Glomerular visceral epithelial cell (primary cell): ENCODE results near the gene GMCL2.

Experiments used
- DNase-seq: peaks from one replicate; pipeline ENCODE4 v3.0.0-alpha.2; 2016; ENCODE audit errors: extremely low spot score

Gene GMCL2

DNA sequence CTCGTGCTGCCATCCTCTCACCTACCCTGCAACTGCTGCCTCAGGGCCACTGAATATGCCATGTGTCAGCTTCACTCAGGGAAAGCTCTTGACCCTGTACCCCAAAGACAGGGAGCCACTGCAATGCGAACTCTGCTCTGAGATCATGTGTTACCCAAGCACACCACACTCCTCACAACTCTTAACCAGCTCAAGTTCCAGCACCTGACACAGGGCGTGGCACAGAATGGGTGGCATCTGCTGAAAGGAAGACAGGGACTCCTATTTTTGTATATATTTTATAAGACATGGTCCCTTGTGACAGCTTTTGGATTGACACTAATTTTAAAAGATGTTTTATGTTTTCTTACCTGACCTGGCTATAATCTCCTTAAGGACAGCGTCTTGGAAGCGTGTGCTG, 34.7 kb upstream of the GMCL2 start:
- DNase-seq, result no peak

DNA sequence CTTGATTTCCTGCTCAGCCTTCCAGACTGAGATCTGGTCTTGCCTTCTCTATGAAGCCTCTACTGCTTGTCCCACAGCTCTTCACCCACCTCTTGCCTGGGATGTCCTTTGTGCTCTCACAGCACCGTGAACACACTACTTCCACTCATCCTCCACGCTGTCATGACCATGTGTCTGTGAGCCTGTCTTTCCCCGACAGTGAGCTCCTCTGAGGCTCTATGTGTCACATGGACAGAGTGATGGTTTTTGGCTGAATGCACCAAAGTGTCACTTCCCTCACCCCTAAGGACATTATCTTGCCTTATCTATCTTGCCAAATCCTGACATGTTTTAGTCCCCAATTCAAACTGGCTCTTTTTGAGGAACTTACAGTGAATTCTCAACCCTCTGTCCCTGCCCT, 34.1 kb upstream of the GMCL2 start:
- DNase-seq, result no peak

DNA sequence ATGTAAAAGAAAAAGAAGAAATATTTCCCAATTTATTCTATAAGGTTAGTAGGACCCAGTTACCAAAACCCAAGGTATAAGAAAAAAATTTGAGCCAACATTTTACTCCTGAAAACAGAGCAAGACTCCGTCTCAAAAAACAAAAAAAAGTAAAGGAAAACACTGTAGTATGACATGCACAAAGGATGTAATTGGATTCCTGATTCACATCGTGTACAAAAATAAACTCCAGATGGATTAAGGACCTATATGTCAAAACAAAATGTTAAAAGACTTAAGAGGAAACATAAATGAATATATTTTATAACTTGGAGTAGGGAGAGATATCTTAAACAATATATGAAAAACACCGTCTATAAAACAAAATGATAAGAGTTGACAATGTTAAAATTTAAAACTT, 31.7 kb upstream of the GMCL2 start:
- no peak for DNase-seq

DNA sequence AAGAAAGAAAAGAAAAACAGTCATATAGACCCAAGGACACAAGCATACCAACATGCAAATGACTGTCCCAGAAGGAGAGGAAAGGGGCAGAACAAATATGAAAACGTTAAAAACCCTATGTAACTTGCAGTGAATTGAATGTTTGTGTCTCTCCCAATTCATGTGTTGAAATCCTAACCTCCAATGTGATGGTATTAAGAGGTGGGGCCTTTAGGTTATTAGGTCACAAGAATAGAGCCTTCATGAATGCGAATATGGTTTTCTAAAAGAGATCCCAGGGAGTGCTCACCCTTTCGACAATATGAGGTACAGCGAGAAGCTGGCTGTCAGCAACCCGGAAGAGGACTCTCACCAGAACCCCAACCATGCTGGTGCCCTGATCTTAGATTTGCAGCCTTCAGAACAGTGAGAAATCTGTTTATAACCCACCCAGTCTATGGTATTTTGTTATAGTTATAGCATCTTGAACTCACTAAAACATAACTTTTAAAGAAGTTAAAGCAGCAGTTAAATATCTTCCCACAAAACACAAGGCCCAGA, 31.1 kb upstream of the GMCL2 start:
- no peak for DNase-seq

DNA sequence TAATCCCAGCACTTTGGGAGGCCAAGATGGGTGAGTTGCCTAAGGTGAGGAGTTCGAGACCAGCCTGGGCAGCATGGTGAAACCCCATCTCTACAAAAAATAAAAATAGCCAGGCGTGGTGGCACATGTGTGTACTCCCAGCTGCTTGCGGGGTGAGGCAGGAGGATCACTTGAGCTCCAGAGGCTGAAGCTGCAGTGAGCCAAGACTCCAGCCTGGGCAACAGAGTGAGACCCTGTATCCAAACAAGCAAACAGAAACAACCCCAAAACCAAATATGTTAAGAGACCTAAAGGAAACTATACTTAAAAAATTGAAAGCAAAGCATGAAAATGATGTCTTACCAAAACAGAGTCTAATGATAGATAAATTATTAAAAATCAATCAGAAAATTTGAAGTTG, 29.6 kb upstream of the GMCL2 start:
- DNase-seq, result no peak

DNA sequence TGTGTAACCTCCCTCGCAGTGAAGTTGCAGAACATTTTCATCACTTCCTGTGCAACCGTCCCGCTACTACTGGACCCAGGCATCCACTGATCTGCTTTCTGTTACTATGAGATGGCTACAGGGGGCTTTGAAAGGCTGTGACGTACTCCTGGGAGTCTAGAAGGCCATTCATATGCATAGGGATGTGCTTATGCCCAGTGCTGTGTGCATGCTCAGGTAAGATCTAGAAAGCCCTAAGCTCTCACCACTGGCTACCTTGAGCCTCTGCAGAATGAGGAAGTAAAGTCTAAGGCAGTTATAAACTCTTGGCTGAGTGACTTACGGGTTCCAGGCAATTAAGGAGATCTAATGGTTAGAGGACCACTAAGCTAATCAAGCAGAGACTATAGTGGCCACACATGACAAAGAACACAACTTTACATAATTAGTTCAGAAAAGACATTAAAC, 28.9 kb upstream of the GMCL2 start:
- DNase-seq, result no peak

DNA sequence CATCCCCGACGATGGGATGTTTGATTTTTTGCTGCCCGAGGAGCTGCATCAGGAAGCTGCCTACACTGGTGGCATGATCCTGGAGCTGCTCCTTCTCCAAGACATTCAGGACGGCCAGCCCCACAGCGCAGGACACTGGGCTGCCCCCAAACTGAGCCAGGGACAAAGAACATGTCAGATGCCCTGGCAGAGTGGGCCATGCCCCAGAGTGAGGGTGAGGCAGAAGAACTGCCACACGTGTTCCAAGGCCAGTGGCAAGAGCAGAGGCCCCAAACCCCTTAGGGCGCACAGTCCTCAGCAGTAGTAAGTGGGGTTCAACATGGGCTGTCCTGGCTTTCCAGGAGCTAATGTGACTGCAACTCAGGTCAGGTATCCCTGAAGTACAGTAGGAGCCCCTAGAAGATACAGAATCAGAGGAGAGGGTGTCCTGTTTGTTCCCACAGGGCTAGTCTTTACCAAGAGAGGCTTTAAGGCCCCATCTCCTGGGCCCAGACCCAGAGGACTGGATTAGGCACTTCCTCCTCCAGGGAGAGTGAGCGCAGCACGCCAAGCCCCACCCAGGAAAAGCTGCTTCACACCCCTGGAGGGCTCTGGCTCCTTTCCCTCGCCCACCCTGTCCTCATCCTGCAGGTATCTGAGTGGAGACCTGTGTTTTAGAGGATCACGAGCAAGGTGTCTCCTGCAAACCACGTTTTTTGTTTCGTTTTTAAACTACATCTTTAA, 28.3 kb upstream of the GMCL2 start:
- DNase-seq, result no peak

DNA sequence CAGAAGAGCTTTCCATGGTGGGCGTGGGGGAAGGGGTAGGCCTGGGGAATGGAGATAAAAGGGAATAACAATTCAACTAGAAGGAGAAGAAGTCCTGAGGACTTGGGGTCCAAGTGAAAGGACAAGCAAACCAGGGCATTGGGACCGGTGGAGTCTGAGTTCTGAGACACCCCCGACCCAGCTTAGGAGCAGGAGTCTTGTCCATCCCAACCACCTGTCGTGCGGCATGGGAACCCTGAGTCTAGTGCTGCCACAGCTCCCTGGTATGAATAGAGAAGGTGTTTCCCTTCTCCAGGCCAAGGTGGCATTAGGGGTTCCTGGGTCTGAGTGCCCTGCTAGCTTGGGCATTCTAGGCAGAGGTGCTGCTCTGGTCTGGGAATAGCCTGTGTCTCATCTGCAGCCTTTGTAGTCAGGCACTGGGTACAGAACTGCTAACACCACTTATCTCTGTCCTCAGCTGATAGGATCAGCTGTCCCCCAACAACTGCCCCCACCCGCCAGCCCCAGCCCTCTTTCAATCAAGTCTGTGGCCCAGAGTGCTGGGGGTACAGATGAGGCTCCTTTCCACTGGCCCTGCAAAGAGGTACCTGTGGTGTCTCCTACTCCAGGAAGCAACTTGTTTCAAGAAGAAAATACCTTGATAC, 27.1 kb upstream of the GMCL2 start:
- no peak for DNase-seq

DNA sequence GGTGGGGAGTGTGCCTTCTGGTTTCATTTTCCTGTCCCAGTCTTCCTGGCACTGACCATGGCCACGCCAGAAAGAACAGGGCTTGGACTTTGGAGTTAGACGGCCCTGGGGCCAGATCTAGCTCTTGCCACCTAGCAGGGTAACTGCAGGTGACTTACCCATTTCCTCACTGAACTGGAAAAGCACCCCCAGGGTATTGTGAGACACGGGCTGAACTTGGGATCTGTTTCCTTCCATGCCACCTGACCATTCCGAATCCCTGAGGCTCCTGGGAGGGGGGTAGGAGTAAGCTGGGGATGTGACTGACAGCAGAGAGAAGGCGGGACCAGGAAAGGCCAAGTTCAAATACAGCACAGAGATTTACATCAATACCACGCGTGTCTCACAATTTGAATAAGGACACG, 26.6 kb upstream of the GMCL2 start:
- no peak for DNase-seq

DNA sequence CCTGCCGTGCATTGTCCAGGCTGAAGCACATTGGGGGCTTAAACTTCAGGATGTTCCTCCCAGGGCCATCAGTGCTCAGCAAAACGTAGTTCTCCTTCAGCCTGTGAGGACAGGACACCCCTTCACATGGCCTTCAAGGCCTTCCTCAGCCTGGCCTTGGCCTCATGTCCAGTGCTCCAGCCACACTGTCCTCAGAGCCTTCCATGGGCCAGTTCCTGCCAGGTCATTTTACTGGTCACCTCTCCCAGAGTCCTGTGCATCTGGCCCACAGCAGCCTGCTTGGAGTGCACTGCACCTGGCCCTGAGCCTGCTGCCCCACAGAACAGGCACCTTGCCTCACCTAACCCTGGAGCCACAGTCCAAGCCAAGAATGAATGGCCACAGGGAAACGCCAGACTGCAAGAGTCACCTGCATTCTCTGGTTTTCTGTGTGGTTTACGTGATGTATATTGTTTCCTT, 25.9 kb upstream of the GMCL2 start:
- DNase-seq, result no peak

DNA sequence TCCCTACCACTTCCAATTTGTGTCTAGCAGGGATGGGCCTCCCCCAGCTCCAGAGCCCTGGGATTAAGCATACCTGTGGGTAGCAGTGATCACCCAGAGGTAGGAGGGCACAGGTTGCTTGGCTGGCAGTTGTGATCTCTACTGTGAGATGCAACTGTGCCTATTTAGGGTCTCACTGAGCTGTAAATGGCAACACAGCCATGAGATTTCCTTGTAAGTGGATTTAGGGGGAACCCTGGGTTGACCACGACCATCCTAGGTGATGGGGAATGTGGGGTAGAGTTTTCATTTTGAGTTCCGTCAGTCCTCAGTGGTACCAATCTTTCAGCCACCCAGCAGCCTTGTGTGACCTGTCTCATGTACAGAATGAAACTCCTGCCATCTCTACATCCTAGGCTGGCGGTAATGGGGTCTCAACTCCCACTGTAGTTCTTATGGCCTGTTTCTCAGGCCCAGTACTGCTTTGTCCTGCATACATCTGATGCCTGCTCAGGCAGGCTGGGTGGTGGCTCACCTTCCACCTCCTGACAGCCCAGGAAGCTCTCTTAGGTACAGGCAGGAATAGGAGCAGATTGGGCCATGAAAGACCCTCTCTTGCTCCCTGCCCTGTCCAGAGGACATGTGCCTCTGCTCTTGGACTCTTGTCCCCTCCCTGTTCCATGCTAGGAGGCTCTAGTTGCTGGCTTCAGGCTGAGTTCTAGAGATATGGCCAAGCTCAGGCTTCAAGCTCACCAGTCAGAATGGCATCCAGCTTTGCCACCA, 25.3 kb upstream of the GMCL2 start:
- no peak for DNase-seq

DNA sequence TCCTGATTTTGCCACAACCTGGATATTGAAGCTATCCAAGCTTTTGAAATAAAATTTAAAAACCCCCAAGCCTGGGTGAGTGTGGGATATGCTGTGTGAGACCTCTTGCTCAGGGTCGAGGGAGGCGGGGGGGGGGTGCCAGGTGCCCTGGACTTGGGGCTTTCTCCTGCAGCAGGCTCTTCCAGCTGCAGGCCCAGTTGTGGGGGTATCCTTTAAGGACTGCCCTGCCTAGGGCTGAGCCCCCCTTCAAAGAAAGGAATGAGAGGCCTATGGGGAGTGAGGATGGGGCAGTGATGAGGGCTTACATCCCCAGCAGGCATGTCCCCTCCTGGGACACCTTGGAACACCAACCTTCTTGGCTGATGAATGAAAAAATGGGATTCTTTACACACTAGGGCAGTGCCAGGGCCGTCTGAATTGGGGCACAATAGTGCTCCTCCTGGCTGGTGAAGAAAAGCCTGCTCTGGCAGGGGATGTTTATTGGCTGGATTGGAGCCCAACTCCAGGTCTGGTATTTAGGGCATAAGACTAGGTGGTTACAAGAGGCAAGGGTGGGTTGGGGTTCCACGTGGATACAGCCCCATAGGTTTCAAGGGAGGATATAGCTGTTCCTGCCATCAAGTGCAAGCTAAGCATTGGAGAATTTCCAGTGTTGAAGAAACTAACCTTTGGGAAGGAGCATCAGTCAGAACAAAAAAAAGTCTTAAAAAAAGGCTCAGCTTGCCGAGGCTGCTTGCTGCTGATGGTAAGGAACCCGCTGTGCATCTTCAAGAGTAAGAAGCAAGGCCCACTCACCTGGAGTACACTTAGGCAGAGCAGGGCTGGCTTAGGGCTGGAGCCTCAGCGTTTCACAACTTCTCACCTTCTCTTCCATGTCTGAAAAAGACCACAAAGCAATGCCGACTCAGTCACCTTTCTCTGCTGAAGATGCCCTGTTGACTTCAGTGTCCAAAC, 24.2 kb upstream of the GMCL2 start:
- no peak for DNase-seq

DNA sequence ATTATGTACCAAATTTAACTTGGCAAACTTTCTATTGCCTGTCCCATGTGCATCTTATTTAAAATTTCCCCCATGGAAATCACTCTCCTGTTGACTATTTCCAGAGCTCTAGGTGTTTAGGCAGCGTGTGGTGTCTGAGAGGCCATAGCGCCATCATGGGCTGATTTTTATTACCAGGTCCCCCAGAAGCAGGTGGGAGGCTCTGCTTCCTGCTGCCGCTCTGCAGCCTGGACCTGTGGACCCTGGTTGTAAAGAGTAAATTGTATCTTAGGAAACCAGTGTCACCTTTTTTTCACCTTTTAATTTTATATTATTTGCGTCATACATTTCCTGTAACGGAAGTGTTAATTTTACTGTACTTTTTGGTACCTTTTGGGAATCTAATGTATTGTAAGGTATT, 23.5 kb upstream of the GMCL2 start:
- DNase-seq, result no peak

DNA sequence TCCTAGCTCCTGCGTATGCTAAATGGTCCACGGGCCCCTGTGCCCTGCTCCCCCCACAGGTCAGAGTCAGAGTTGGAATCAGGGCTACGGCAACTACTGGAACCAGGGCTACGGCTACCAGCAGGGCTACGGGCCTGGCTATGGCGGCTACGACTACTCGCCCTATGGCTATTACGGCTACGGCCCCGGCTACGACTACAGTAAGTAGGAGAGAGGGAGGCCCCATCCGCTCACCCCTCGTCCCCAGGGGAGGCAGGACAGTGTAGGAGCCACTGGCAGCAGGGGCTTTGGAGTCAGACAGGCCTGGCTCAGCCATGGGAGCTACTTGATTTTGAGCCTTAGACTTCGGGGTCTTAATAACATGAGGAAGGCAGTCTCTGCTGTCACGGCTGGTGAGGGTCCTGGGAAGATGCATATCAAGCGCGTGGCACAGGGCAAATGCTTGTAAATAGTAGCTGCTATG, 22.9 kb upstream of the GMCL2 start:
- no peak for DNase-seq

DNA sequence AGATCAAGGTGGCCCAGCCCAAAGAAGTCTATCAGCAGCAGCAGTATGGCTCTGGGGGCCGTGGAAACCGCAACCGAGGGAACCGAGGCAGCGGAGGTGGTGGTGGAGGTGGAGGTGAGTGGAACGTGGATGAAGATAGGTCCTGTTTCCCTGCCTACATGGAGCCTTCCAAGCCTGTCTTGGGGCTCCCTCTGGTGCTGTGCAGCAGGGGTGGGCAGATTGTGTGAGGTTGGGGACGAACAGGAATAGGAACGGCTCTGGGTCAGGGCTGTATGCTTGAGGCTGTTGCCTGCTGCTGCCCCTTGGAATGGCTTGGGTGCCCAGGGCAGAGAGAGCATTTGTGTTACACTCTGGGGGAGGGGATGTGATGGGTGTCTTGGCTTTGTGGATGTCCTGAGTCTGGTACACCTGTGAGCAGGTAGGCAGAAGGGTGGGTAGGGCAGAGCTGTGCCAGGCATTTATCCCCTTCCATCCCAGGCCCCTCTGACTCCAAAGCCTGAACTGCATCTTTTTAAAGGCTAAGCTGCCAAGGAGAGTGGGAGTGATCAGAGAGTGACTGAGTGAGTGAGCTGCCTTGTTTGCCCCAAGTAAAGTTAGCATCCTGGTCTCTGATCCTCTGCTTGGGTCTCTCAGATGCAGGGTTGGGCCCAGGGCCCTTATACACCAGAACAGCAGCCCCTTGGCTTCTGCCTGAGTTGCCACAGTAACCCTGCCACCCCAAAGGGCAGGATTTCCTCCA, 22.3 kb upstream of the GMCL2 start:
- DNase-seq, result no peak

DNA sequence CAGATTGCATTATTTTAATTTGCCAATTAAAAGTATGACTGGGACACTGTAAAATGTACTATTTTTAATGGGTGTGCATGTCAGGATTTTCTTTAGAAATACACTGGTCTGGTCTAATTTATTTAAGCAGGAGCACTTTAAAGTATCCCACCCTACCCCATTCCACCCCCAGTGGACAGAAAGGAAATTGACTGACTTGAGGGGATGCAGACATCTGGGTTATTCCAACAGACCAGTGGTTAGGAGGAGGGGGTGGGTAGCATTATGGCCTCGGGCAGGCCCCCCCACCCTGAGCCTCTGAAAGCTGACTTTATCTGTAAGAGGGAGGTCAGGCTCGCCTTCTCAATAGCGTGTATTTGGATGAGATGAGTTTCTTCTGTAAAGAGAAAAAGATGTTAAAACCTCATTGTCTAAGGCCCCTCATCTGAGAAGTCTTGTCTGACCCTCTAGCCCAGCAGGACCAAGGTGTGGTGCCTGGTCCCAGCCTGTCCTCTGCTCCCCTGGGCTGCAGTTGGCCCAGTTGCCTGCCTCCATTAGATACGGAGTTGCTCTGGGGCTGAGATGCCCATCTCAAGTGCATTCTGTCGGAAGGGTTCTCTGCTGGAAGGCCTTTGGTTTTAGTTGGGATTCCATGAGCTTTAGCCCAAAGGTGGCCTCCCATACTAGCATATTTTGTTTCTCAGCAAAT, 21.5 kb upstream of the GMCL2 start:
- no peak for DNase-seq

DNA sequence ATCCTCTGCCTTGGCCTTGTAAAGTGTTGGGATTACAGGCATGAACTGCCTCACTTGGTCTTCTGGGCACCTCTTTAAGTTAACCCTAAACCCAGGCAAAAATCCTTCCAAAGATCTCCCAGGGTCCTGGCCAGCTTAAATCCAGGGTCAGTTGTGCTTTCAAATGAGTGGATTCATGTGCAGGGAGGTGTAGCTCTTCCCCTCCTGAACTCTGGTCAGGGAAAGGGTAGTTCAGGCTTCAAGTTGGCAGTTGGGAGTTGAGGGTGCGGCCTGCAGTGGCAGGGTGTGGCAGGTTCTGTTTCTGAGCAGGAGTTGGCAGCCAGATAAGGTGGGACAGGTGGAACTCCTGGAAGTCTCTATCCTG, 20.7 kb upstream of the GMCL2 start:
- DNase-seq, result no peak

DNA sequence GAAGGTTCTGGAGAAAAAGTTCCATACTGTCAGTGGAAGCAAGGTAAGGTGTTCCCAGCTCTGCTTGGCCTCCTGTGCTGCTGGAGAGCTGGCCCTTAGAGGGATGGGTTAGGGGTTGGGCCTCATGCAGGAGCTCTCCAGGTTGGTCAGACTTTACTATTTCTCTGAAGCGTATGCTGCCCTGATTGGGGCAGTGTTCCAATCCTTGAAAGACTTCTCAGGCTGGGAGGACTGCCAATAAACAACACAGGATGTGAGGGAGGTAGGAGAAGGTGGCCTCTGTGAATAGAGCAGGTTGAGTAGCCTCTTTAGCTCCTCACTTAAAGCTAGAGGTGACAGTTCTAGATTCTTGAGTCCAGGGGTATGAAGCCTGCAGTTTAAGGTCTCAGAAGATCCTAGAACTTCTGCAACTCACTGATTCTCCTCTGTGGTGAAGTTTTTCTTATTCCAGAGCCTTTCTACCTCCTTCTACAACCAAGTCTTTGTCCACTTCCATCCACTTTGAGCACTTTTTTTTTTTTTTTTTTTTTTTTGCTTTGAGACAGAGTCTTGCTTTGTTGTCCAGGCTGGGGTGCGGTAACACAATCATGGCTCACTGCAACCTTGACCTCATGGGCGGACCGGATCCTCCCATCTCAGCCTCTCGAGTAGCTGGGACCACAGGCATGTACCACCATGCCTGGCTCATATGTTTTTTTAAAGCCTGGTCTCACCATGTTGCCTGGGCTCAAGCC, 20.2 kb upstream of the GMCL2 start:
- peak; percentile 62 for DNase-seq
